ENCODE results near the gene ZMIZ1. TPM values are rescaled to one million over a fixed set of nuclear protein-coding genes. Genes with fewer than 3 reads are reported as not detected.

ZMIZ1 gene
- total and polyA plus RNA-seq, 2 donors from 2014 or later = 14.2 to 97.6 TPM

DNA sequence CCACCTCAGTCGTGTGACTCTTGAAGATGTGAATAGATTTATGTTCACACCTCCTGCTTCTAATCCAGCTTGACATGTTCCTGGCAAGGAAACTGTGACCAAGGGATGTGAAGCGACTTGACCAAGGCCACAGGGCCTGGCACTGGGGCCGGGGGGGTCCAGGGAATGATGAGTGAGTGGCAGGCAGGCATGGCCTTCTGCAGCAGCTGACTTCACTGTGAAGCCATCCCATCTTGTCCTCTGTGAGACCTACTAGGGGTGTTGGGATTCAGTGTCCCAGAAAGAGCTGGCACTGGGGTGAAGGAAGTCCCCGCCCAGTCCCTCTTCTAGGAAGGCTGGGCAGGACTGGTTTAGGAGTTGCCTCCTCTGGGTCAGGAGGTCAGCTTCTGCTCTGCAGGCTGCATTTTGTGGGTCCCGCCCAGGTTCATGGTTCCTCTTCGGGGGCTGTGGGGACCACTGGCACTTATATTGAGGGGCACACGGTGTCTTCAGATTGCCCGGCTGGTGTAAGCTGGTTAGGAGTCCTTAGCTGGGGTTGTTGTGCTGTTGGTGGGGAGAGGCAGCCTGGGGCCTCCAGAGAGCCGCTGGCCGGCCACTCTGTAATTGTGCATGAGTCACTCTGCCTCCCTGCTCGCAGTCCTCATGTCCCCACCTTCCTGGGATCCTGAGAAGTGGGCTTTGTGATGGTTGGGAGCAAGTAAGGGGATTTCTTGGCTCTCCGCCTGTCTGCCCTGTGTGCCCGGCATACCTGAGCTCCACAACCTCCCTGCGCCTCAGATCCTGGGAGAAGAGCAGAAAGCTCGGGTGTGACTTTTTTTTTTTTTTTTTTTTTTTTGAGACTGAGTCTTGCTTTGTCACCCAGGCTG, 11.0 kb downstream of the ZMIZ1 start:
- Histone ChIP-seq H3K27me3 (ENCODE audit: control insufficient read depth, insufficient read depth, low read length) (no peaks in the 10 kb centered on the region), H3K9me3 (ENCODE audit: control insufficient read depth in 2 of 3, insufficient read depth in 1 of 3, low read length in 3 of 3) (no peaks in the 10 kb centered on the region), H3K4me3 (ENCODE audit: low read length in 3 of 3) (no peak overlapping the region), H3K36me3 (ENCODE audit: control insufficient read depth in 2 of 3, insufficient read depth in 3 of 3, low read length in 3 of 3) (no peaks in the 10 kb centered on the region), H3K9ac (ENCODE audit: low read length in 3 of 3) (peak overlapping the region in 2 of 3 donors; percentile 39 to 55), H3K27ac (ENCODE audit: low read depth in 2 of 2, low read length in 2 of 2) (peak overlapping the region; percentile 83 to 86), H3K4me1 (ENCODE audit: control insufficient read depth in 2 of 3, insufficient read depth in 2 of 3, low read depth in 1 of 3, low read length in 3 of 3) (peaks cover 0 to 90% (median 87%) of the 10 kb centered on the region in 3 donors)
- intact Hi-C loops (cut with DNase I) = loop anchor here (10.0 kb wide), 2 partner anchors 65 to 115 kb away; no protein-coding TSS in a partner anchor
- TF ChIP-seq, protein P1, sequence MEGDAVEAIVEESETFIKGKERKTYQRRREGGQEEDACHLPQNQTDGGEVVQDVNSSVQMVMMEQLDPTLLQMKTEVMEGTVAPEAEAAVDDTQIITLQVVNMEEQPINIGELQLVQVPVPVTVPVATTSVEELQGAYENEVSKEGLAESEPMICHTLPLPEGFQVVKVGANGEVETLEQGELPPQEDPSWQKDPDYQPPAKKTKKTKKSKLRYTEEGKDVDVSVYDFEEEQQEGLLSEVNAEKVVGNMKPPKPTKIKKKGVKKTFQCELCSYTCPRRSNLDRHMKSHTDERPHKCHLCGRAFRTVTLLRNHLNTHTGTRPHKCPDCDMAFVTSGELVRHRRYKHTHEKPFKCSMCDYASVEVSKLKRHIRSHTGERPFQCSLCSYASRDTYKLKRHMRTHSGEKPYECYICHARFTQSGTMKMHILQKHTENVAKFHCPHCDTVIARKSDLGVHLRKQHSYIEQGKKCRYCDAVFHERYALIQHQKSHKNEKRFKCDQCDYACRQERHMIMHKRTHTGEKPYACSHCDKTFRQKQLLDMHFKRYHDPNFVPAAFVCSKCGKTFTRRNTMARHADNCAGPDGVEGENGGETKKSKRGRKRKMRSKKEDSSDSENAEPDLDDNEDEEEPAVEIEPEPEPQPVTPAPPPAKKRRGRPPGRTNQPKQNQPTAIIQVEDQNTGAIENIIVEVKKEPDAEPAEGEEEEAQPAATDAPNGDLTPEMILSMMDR (IDR thresholded peaks at IDR 0.05; ENCODE audit: borderline replicate concordance, extremely low read depth, insufficient read depth) = no peak
- DNase-seq (peak in 2 of 5 donors; percentile 30 to 88), FAIRE-seq (no peak)

DNA sequence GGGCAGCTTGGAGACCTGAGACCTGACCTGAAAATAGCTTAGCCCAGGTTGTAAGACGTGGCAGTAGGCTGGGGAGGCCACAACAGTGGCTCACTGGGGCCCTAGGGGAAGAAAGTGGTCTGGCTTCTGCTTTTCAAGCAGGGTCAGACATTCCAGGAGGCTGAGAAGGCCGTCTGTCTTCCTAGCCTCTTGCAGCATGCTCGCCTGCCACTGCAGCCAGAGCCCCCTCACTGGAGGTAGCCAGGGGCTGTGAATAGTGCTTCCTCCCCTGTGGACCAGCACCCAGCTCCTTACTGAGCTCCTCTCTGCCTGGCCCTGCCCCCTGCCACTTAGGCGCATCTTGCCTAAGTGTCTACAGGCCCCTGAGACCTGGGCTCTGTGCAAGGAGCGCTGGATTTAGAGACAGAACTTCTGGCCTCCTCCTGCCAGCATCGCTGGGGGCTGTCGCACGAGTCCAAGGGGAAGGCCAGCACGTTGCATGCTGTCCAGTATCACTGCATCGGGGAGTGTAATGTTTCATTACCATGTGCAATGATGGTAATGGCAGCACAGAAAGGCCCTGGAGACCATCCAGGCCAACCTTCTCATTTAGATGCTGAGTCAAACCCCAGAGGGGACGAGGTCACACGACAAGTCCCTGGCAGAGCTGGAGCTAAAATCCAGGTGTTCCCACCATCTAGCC, 12.7 kb downstream of the ZMIZ1 start:
- peak overlapping the region in 2 of 3 donors; percentile 4 to 29 for H3K9ac ChIP-seq (ENCODE audit: low read length in 3 of 3)

DNA sequence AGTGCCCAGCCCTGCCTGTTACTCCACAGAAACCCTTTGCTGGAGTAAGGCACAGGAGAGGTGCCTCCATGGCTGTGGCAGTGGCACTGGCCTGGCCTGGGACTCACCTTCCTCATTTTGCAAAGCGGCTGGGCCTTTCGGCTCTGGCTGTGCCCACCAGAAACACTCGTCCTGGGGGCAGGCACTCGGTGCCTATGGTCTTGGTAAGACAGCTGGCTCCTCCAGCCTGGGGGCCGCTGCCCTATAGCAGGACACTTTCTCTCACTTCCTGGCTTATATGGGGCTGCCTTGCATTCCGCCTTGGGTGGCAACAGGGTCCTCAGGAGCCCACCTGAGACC, 13.2 kb downstream of the ZMIZ1 start:
- TF ChIP-seq, protein P1 (IDR thresholded peaks at IDR 0.05; ENCODE audit: borderline replicate concordance, extremely low read depth, insufficient read depth) = no peak
- no peak for DNase-seq
- Histone ChIP-seq H3K4me1 (ENCODE audit: control insufficient read depth in 2 of 3, insufficient read depth in 2 of 3, low read depth in 1 of 3, low read length in 3 of 3) (peaks cover 0 to 87% (median 83%) of the 10 kb centered on the region in 3 donors), H3K27ac (ENCODE audit: low read depth in 2 of 2, low read length in 2 of 2) (peak overlapping the region; percentile 74 to 91), H3K9me3 (ENCODE audit: control insufficient read depth in 2 of 3, insufficient read depth in 1 of 3, low read length in 3 of 3) (no peaks in the 10 kb centered on the region), H3K27me3 (ENCODE audit: control insufficient read depth, insufficient read depth, low read length) (no peaks in the 10 kb centered on the region), H3K9ac (ENCODE audit: low read length in 3 of 3) (peak overlapping the region in 1 of 3 donors; percentile 29), H3K4me3 (ENCODE audit: low read length in 3 of 3) (no peak overlapping the region), H3K36me3 (ENCODE audit: control insufficient read depth in 2 of 3, insufficient read depth in 3 of 3, low read length in 3 of 3) (no peaks in the 10 kb centered on the region)
- intact Hi-C loops (cut with DNase I) = no loop called here
- FAIRE-seq = no peak

More for the DNA sequence above, 12.7 kb downstream of the ZMIZ1 start:
- H3K27ac ChIP-seq (ENCODE audit: low read depth in 2 of 2, low read length in 2 of 2) = peak overlapping the region; percentile 74 to 91
- H3K36me3 ChIP-seq (ENCODE audit: control insufficient read depth in 2 of 3, insufficient read depth in 3 of 3, low read length in 3 of 3) = no peaks in the 10 kb centered on the region
- no peak overlapping the region for H3K4me3 ChIP-seq (ENCODE audit: low read length in 3 of 3)
- intact Hi-C loops (cut with DNase I) = no loop called here
- FAIRE-seq (no peak), DNase-seq (no peak)
- H3K9me3 ChIP-seq (ENCODE audit: control insufficient read depth in 2 of 3, insufficient read depth in 1 of 3, low read length in 3 of 3) = no peaks in the 10 kb centered on the region
- no peaks in the 10 kb centered on the region for H3K27me3 ChIP-seq (ENCODE audit: control insufficient read depth, insufficient read depth, low read length)
- H3K4me1 ChIP-seq (ENCODE audit: control insufficient read depth in 2 of 3, insufficient read depth in 2 of 3, low read depth in 1 of 3, low read length in 3 of 3) = peaks cover 0 to 86% (median 85%) of the 10 kb centered on the region in 3 donors
- TF ChIP-seq, protein P1 (IDR thresholded peaks at IDR 0.05; ENCODE audit: borderline replicate concordance, extremely low read depth, insufficient read depth) = no peak

Data from kidney (tissue), 14 donors.